GM12892 (cell line): ENCODE results near the gene AFF3.

Source experiments
- POLR2A ChIP-seq: IDR thresholded peaks from 2 replicates; pipeline ENCODE4 v1.6.1; 2011; ENCODE audit warnings: low read depth, low read length, control low read depth
- POLR2AphosphoS5 ChIP-seq: IDR thresholded peaks from 2 replicates; pipeline ENCODE4 v1.6.1; 2011; ENCODE audit warnings: low read depth, low read length, control low read depth
- TAF1 ChIP-seq: IDR thresholded peaks from 2 replicates; pipeline ENCODE4 v1.6.1; 2011; ENCODE audit warnings: low read depth, mild to moderate bottlenecking, control low read depth, low read length, borderline replicate concordance

DNA sequence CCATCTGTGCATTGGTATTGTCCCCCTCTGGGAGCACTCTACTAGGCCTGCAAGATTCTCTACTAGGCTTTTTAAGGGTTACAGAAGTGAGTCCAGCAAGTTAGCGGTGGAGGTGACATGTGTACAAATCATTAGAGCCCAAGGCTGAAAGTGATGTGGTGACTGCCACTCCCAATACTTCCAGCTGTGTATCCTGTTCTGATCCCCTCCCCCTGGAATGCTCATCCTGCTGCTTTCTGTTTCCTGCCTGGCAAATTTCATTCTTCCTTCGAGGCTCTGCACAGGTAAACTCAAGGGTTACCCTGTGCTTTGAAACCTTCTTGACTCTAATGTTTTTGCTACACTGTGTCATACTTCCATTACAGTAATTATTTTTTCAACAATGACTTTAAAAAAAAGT is 394.0 kb downstream of the AFF3 start:
- no peak for TF ChIP-seq POLR2A
- no peak for TF ChIP-seq TAF1
- TF ChIP-seq POLR2AphosphoS5 = no peak
